ENCODE measurements around the gene VWF. TPM values are rescaled to one million over a fixed set of nuclear protein-coding genes. Genes with fewer than 3 reads are reported as not detected.

Gene VWF
- total RNA-seq, 2 donors from 2014 or later, result 164 to 251 TPM

DNA sequence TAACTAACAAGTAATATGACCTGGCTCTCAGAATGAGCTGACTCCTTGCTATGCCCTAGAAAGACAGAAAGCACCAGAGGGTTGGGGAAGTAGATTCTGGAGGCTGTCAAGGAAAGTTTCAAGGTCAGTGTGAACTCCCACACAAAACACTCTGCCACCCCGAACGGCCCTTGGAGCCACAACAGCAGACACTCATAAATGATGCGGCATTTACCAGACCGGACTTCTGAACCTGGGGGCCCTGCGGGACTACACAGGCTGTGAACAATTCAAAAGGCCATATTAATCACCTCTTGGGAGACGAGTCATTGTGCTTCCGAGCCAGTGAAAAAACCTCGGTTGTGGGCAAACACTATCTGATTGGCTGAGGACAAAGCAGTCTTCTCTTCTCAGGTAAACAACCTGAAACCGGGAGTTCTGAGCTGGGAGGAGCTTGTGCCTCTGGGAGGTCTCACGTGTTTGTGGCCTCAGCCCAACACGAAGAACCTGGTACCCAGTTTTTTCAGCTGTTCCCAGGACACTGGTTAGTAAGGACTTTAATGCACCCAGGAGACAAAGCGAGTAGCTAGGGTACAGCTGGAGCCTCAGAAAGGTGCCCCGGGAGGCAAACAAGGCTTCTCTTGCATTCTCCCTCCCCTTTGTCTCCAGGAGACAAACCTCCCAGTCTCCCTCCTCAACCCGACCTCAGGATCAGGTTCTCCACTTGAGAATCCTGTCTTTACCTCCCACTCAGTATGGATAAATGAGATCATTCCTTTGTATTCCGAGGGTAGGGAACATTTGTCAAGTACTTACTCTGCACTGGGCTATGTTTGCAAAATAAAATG, 35.3 kb downstream of the VWF start:
- Histone ChIP-seq H3K4me1 (ENCODE audit: control insufficient read depth in 1 of 2, low read depth in 2 of 2) (peaks cover 19 to 27% of the 10 kb centered on the region in 2 donors), H3K27ac (no peak overlapping the region), H3K9me3 (no peaks in the 10 kb centered on the region), H3K36me3 (no peaks in the 10 kb centered on the region), H3K27me3 (replicated peaks; ENCODE audit: insufficient read depth) (no peaks in the 10 kb centered on the region), H3K4me3 (no peak overlapping the region)
- ATAC-seq (ENCODE audit: insufficient number of reproducible peaks, low FRiP score, low read depth) (no peak), DNase-seq (ENCODE audit: low spot score) (no peak)
- TF ChIP-seq, protein P1, sequence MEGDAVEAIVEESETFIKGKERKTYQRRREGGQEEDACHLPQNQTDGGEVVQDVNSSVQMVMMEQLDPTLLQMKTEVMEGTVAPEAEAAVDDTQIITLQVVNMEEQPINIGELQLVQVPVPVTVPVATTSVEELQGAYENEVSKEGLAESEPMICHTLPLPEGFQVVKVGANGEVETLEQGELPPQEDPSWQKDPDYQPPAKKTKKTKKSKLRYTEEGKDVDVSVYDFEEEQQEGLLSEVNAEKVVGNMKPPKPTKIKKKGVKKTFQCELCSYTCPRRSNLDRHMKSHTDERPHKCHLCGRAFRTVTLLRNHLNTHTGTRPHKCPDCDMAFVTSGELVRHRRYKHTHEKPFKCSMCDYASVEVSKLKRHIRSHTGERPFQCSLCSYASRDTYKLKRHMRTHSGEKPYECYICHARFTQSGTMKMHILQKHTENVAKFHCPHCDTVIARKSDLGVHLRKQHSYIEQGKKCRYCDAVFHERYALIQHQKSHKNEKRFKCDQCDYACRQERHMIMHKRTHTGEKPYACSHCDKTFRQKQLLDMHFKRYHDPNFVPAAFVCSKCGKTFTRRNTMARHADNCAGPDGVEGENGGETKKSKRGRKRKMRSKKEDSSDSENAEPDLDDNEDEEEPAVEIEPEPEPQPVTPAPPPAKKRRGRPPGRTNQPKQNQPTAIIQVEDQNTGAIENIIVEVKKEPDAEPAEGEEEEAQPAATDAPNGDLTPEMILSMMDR (IDR thresholded peaks at IDR 0.05), result no peak

DNA sequence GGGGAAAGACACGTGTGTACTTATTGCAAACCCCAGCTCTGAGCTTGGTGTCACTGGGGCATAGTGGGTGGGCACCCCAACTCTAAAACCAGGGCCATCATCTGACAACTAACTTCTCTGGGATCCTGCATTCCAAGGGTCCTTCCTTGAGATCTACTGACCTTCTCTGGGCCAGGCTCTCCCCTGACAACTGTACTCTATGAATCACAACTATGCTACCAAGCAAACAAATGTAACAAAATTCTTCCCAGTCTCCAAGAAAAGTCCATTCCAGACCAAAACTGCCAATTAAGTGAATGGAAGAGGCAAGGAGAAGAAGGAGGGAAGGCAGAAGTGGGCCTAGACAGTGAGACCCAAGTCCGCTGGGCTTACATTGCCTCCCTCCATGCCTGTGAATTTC, 38.2 kb downstream of the VWF start:
- no peak for ATAC-seq (ENCODE audit: insufficient number of reproducible peaks, low FRiP score, low read depth)

DNA sequence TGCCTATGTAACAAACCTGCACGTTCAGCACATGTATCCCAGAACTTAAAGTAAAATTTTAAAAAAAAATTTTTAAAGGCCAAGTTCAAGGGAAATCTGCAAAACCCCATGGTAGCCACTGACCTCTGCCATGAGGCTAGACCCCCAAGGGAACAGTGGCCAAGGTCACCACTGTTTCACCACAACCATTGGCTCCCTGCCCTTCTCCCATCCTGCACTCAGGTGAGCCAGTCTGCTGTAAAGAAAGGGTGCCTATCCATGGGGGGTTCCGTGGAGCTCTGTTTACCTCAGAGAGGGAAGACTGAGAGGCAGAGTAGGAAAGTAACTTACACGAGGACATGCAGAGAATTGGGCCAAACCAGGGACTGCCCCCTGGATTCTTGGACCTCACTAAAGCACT, 38.6 kb downstream of the VWF start:
- ATAC-seq (ENCODE audit: insufficient number of reproducible peaks, low FRiP score, low read depth), result no peak
- TF ChIP-seq, protein P1 (IDR thresholded peaks at IDR 0.05), result no peak
- Histone ChIP-seq H3K27me3 (replicated peaks; ENCODE audit: insufficient read depth) (no peaks in the 10 kb centered on the region), H3K9me3 (no peaks in the 10 kb centered on the region), H3K4me3 (no peak overlapping the region), H3K27ac (no peak overlapping the region), H3K36me3 (no peaks in the 10 kb centered on the region), H3K4me1 (ENCODE audit: control insufficient read depth in 1 of 2, low read depth in 2 of 2) (peaks cover 11 to 17% of the 10 kb centered on the region in 2 donors)
- no peak for DNase-seq (ENCODE audit: low spot score)

More for the DNA sequence above, 38.2 kb downstream of the VWF start:
- no peak for DNase-seq (ENCODE audit: low spot score)
- Histone ChIP-seq H3K4me3 (no peak overlapping the region), H3K27ac (no peak overlapping the region), H3K36me3 (no peaks in the 10 kb centered on the region), H3K4me1 (ENCODE audit: control insufficient read depth in 1 of 2, low read depth in 2 of 2) (peaks cover 11 to 17% of the 10 kb centered on the region in 2 donors), H3K27me3 (replicated peaks; ENCODE audit: insufficient read depth) (no peaks in the 10 kb centered on the region), H3K9me3 (no peaks in the 10 kb centered on the region)
- TF ChIP-seq, protein P1 (IDR thresholded peaks at IDR 0.05), result no peak

DNA sequence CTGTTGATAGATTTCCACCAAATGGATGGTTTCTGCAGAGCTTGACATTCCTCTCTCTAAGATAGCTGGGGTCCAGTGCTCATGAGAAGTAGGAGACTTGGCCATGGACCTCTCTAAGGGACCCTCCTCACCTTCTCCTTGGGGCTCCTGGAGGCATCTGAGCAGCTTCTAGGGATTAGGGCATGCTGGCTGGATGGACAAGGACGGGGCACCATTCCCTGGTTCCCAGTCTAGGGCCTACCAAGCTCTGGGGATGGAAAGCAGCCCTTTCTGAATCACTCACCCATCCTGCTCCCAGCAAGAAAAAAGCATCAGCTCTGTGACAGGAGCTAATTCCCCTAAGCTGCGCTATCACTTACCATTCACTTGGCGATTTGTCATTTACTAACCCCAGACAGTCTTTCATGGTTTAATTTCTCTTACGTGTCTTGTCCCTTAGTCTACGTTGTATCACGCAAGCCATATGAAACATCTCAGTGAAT, 39.5 kb downstream of the VWF start:
- H3K36me3 ChIP-seq, result no peaks in the 10 kb centered on the region
- H3K4me1 ChIP-seq (ENCODE audit: control insufficient read depth in 1 of 2, low read depth in 2 of 2), result peaks cover 11 to 17% of the 10 kb centered on the region in 2 donors
- ATAC-seq (ENCODE audit: insufficient number of reproducible peaks, low FRiP score, low read depth) (no peak), DNase-seq (ENCODE audit: low spot score) (no peak)
- no peak overlapping the region for H3K4me3 ChIP-seq
- H3K27me3 ChIP-seq (replicated peaks; ENCODE audit: insufficient read depth), result no peaks in the 10 kb centered on the region
- H3K9me3 ChIP-seq, result no peaks in the 10 kb centered on the region
- H3K27ac ChIP-seq, result peak overlapping the region in 1 of 2 donors; percentile 13
- TF ChIP-seq, protein P1 (IDR thresholded peaks at IDR 0.05), result no peak

DNA sequence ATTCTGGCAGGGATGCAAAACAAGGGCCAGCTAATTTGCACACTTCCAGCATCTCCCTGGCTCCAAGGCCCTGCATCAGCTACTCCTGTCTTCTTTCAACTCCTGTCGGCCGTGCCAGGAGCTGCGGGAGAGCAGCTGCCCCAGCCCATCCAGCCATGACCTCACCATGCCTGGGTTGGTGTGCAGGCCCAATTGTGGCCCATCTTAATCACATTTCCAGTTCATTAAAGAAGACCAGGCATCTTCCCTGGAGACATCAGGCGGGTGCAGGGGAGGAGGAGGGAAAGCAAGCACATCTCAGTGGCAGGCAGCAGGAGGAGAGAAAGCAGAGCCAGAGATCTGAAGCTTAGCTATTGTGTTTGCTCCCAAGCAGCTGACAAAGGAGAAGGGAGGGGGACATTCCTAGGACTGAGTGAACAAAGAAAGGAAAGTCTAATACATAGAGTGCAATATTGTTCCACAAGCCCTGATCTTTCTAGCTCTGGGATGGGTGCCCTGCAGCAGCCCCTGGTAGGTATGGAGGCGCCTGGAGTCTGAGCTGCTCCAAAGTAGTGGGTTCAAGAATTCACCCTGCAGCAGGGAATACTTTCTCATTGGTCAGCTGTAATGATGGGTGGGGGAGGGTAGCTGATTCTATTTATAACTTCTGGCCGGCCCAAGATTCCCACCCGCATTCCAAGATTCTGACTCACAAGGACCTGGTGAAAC, 40.1 kb downstream of the VWF start:
- peaks cover 11 to 17% of the 10 kb centered on the region in 2 donors for H3K4me1 ChIP-seq (ENCODE audit: control insufficient read depth in 1 of 2, low read depth in 2 of 2)

More for the DNA sequence above, 40.1 kb downstream of the VWF start:
- H3K4me3 ChIP-seq, result no peak overlapping the region
- no peak for ATAC-seq (ENCODE audit: insufficient number of reproducible peaks, low FRiP score, low read depth)
- peak overlapping the region; percentile 13 to 26 for H3K27ac ChIP-seq
- TF ChIP-seq, protein P1 (IDR thresholded peaks at IDR 0.05), result no peak
- no peaks in the 10 kb centered on the region for H3K27me3 ChIP-seq (replicated peaks; ENCODE audit: insufficient read depth)
- no peak for DNase-seq (ENCODE audit: low spot score)
- H3K9me3 ChIP-seq, result no peaks in the 10 kb centered on the region
- H3K36me3 ChIP-seq, result no peaks in the 10 kb centered on the region
